A673 (cell line): Measurements from ENCODE around the gene KLF3. TPM values are rescaled to one million over a fixed set of nuclear protein-coding genes. Genes with fewer than 3 reads are reported as not detected.

Experiments used
- BruUV-seq: library from RNA; stranded (reverse); fragments of 400-500 nt; replicated peaks from 2 replicates; lab custom pipeline; 2021; lab: Mats Ljungman, UMichigan
- CTCF ChIA-PET: fragments of 300-600 bp; sonication (Branson Sonifier 250); formaldehyde crosslinking; loops from one replicate; lab custom pipeline; 2022; ENCODE audit warnings: antibody characterized with exemption; lab: Charles Lee
- POLR2A ChIA-PET: fragments of 300-600 bp; sonication (Branson Sonifier 250); formaldehyde crosslinking; loops from one replicate; lab custom pipeline; 2022; ENCODE audit warnings: antibody characterized with exemption; ENCODE audit not compliant: low non-redundant PET; lab: Charles Lee
- DNase-seq: peaks from one replicate; pipeline ENCODE4 v3.0.0-alpha.2; 2015; ENCODE audit warnings: low spot score
- H3K27ac ChIP-seq: fragments of 200-600 bp; sonication (generic); 2 replicates; pipeline ENCODE4 v1.5.1; 2016; ENCODE audit warnings: mixed run types, low read depth, mild to moderate bottlenecking, mixed read lengths, antibody characterized with exemption, low read length; ENCODE audit not compliant: poor library complexity, severe bottlenecking
- H3K27me3 ChIP-seq: fragments of 200-600 bp; sonication (generic); replicated peaks from 2 replicates; pipeline ENCODE4 v1.6.1; 2017; ENCODE audit warnings: mixed run types, low read depth, mild to moderate bottlenecking, mixed read lengths, antibody characterized with exemption, low read length; ENCODE audit not compliant: insufficient read depth, poor library complexity
- H3K36me3 ChIP-seq: fragments of 200-600 bp; sonication (generic); 2 replicates; pipeline ENCODE4 v1.6.1; 2016; ENCODE audit warnings: mixed run types, mild to moderate bottlenecking, mixed read lengths, antibody characterized with exemption, low read length; ENCODE audit not compliant: insufficient read depth, poor library complexity, severe bottlenecking
- H3K4me1 ChIP-seq: fragments of 200-600 bp; sonication (generic); 2 replicates; pipeline ENCODE4 v1.6.1; 2017; ENCODE audit warnings: mixed run types, mild to moderate bottlenecking, mixed read lengths, antibody characterized with exemption, low read length; ENCODE audit not compliant: insufficient read depth, poor library complexity, severe bottlenecking
- H3K4me3 ChIP-seq: fragments of 200-600 bp; sonication (generic); 2 replicates; pipeline ENCODE4 v1.5.1; 2016; ENCODE audit warnings: low read depth, mixed run types, mild to moderate bottlenecking, mixed read lengths, low read length; ENCODE audit not compliant: poor library complexity, severe bottlenecking
- H3K9me3 ChIP-seq: fragments of 200-600 bp; sonication (generic); 2 replicates; pipeline ENCODE4 v1.6.1; 2016; ENCODE audit warnings: mixed run types, low read depth, mild to moderate bottlenecking, mixed read lengths, antibody characterized with exemption, low read length; ENCODE audit not compliant: poor library complexity, severe bottlenecking
- CTCF ChIP-seq: fragments of 300-800, 200-600 bp; sonication (generic); conservative IDR thresholded peaks from 2 replicates; pipeline ENCODE4 v1.5.1; 2017; ENCODE audit warnings: low read depth, mild to moderate bottlenecking, antibody characterized with exemption, low read length, moderate library complexity, mixed read lengths
- EZH2 ChIP-seq: fragments of 200-600 bp; sonication (generic); IDR thresholded peaks from 2 replicates; pipeline ENCODE4 v1.6.1; 2017; ENCODE audit warnings: borderline replicate concordance, low read depth, mild to moderate bottlenecking, mixed read lengths, antibody characterized with exemption, low read length; ENCODE audit not compliant: poor library complexity, severe bottlenecking
- intact Hi-C: fragments of 100-400 bp; cut with micrococcal nuclease; formaldehyde crosslinking; loops from one replicate; pipeline ENCODE4 v1.10.0; 2022; ENCODE audit not compliant: unreplicated experiment
- total RNA-seq: library from RNA; stranded (reverse); gene quantifications from 2 replicates; pipeline ENCODE4 v1.2.3, GENCODE V29; 2021

Gene KLF3
- total RNA-seq, 1 experiment from 2014 or later, result 36.1 TPM

- no peaks in the 10 kb centered on the region for H3K27me3 ChIP-seq
- CTCF ChIA-PET, result no interaction called here
- peak overlapping the region; percentile 96 for H3K4me3 ChIP-seq
- H3K9me3 ChIP-seq, result no peaks in the 10 kb centered on the region
- H3K4me1 ChIP-seq, result peaks cover 68% of the 10 kb centered on the region
- no TSS peak for BruUV-seq
- intact Hi-C loops, result no loop called here
- no peaks in the 10 kb centered on the region for H3K36me3 ChIP-seq
- DNase-seq, result no peak
- no peak for TF ChIP-seq EZH2
- TF ChIP-seq CTCF, result no peak
- POLR2A ChIA-PET, result interaction anchor here (0.5 kb wide), 1 partner anchor 346 kb away, joined by 4 read pairs; no protein-coding TSS in a partner anchor
- peak overlapping the region; percentile 98 for H3K27ac ChIP-seq
Measured at GRCh38 chr4:38668203-38668971, 4.4 kb downstream of the KLF3 start.

- Histone ChIP-seq H3K4me3 (no peak overlapping the region), H3K36me3 (no peaks in the 10 kb centered on the region), H3K27me3 (no peaks in the 10 kb centered on the region), H3K27ac (peak overlapping the region; percentile 98), H3K4me1 (peaks cover 76% of the 10 kb centered on the region), H3K9me3 (no peaks in the 10 kb centered on the region)
- no TSS peak for BruUV-seq
- POLR2A ChIA-PET, result no interaction called here
- TF ChIP-seq CTCF (no peak), EZH2 (no peak)
- intact Hi-C loops, result no loop called here
- CTCF ChIA-PET, result interaction anchor here (0.6 kb wide), 1 partner anchor 495 kb away, joined by 6 read pairs; no protein-coding TSS in a partner anchor
- DNase-seq, result no peak
Measured at GRCh38 chr4:38669208-38669607, 5.2 kb downstream of the KLF3 start.

DNA sequence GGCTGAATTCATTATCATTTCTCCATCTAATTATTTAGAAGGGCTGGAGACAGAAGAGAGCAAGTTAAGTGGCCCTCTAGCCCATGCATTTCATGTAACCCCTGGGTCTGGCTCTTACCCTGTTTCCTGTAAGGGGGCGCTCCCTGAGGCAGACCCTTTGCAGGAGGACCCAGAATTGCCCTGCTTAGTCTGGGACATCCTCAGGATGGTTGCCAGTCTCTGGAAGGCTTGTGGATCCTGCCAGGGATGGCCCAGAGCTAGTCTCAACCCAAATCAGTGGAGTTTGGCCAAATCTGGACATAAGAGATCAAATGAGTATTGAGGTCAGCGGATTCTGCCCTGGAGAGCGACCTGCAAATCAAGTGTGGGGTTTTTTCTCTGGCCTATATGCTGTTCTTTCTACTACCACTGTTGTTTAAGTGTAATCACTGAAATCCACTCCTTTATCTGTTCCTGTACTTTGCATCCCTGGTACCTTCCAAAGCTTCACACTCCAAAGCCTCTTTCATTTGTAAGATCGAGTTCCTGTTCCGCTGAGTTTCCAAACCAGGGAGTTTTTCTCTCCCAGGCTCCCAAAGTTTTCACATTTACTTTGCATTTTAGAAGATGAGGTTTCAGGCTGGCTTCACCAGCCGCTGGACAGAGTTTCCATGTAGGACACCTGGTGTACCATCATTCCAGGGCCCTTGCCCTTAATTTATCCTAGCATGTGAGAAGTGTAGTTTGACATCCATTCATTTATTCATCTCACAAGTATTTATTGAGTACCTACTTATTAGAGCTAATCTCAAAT, 6.3 kb downstream of the KLF3 start:
- no peak for DNase-seq
- BruUV-seq, result no TSS peak
- Histone ChIP-seq H3K27me3 (no peaks in the 10 kb centered on the region), H3K4me1 (peaks cover 87% of the 10 kb centered on the region), H3K9me3 (no peaks in the 10 kb centered on the region), H3K36me3 (no peaks in the 10 kb centered on the region), H3K27ac (peak overlapping the region; percentile 98), H3K4me3 (no peak overlapping the region)
- TF ChIP-seq EZH2 (no peak), CTCF (no peak)
- ChIA-PET CTCF (no interaction called here), POLR2A (no interaction called here)
- intact Hi-C loops, result no loop called here
